Measurements from ENCODE around the gene ASAP2.

DNA sequence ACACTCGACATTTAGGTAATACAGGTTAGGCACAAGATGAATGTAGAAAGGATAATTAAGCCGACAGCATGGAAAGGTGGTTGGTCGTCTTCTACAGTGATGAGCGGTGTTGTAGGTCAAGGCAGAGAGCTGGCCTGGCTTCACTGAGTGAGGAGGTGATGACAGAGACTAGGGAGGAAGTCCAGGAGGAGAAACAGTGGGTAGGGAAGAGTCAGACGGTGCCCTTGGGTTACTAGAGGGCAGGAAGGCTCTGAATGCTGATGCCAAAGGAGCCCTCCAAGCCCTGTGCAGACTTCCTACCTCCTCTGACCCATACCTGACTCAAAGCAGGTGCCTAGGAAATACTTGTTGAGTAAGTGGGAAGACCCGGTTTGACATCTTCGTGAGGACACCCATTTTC lies 116.0 kb downstream of the ASAP2 start:
- no peak for TF ChIP-seq EP300 (IDR thresholded peaks at IDR 0.05)
- TF ChIP-seq, protein P1, sequence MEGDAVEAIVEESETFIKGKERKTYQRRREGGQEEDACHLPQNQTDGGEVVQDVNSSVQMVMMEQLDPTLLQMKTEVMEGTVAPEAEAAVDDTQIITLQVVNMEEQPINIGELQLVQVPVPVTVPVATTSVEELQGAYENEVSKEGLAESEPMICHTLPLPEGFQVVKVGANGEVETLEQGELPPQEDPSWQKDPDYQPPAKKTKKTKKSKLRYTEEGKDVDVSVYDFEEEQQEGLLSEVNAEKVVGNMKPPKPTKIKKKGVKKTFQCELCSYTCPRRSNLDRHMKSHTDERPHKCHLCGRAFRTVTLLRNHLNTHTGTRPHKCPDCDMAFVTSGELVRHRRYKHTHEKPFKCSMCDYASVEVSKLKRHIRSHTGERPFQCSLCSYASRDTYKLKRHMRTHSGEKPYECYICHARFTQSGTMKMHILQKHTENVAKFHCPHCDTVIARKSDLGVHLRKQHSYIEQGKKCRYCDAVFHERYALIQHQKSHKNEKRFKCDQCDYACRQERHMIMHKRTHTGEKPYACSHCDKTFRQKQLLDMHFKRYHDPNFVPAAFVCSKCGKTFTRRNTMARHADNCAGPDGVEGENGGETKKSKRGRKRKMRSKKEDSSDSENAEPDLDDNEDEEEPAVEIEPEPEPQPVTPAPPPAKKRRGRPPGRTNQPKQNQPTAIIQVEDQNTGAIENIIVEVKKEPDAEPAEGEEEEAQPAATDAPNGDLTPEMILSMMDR (IDR thresholded peaks at IDR 0.05) = no peak

All from tibial nerve (tissue), 4 donors.